HEK293 (cell line): ENCODE measurements around the gene GAPVD1.

ENCODE experiments used
- CTCF ChIA-PET: fragments of 350-600 bp; formaldehyde crosslinking; extraction: SDS; loops from one replicate; lab custom pipeline; 2021; ENCODE audit warnings: antibody characterized with exemption; lab: Yijun Ruan, JAX
- POLR2A ChIA-PET: fragments of 300-600 bp; formaldehyde crosslinking; extraction: SDS; loops from one replicate; lab custom pipeline; 2020; ENCODE audit warnings: antibody characterized with exemption, inconsistent platforms; lab: Yijun Ruan, JAX
- H3K27ac ChIP-seq: fragments of 200-500 bp; sonication (Bioruptor generic); 2 replicates; pipeline ENCODE4 v1.5.1; 2014; ENCODE audit warnings: low read depth, low read length, control low read depth, inconsistent platforms; ENCODE audit errors: extremely low read depth
- H3K36me3 ChIP-seq, 2 experiments: fragments of 200-500 bp in 1 of 2; sonication (Bioruptor generic) in 1 of 2; 1 replicate in 1 of 2; 2 replicates in 1 of 2; pipeline ENCODE4 v1.5.1; 2014 to 2017; ENCODE audit warnings: inconsistent platforms in 2 of 2, low read length in 2 of 2; ENCODE audit not compliant: control insufficient read depth in 2 of 2, insufficient read depth in 1 of 2
- H3K4me1 ChIP-seq: fragments of 200-500 bp; sonication (Bioruptor generic); 2 replicates; pipeline ENCODE4 v1.5.1; 2014; ENCODE audit warnings: mild to moderate bottlenecking, low read length, inconsistent platforms; ENCODE audit not compliant: control insufficient read depth, insufficient read depth
- H3K4me3 ChIP-seq: 2 replicates; pipeline ENCODE4 v1.5.1; 2011; ENCODE audit warnings: low read depth, mild to moderate bottlenecking, control low read depth, low read length, moderate library complexity
- H3K9me3 ChIP-seq: fragments of 200-500 bp; sonication (Bioruptor generic); 2 replicates; pipeline ENCODE4 v1.5.1; 2014; ENCODE audit warnings: low read depth, low read length, inconsistent platforms; ENCODE audit not compliant: control insufficient read depth, insufficient read depth
- IKZF3 ChIP-seq: fragments of 450-650 bp; IDR thresholded peaks from 2 replicates; pipeline ENCODE4 v1.5.0; 2018; ENCODE audit warnings: missing biosample characterization, mild to moderate bottlenecking, missing genetic modification characterization, moderate library complexity
- MZF1 ChIP-seq: fragments of 450-650 bp; formaldehyde crosslinking; IDR thresholded peaks from 2 replicates; pipeline ENCODE4 v1.5.1; 2017; ENCODE audit warnings: missing biosample characterization, missing genetic modification characterization, borderline replicate concordance
- RBAK ChIP-seq: fragments of 450-650 bp; formaldehyde crosslinking; IDR thresholded peaks from 2 replicates; pipeline ENCODE4 v1.5.1; 2016; ENCODE audit warnings: missing biosample characterization, missing genetic modification characterization
- SCRT2 ChIP-seq: fragments of 450-650 bp; formaldehyde crosslinking; IDR thresholded peaks from 2 replicates; pipeline ENCODE4 v1.5.1; 2016; ENCODE audit warnings: missing biosample characterization, missing genetic modification characterization
- ZFP41 ChIP-seq: fragments of 450-650 bp; formaldehyde crosslinking; IDR thresholded peaks from 2 replicates; pipeline ENCODE4 v1.5.1; 2016; ENCODE audit warnings: missing biosample characterization, missing genetic modification characterization, borderline replicate concordance
- ZNF184 ChIP-seq: fragments of 450-650 bp; IDR thresholded peaks from 2 replicates; pipeline ENCODE4 v1.5.1; 2018; ENCODE audit warnings: missing biosample characterization, mild to moderate bottlenecking, missing genetic modification characterization
- ZNF223 ChIP-seq: fragments of 450-650 bp; formaldehyde crosslinking; IDR thresholded peaks from 2 replicates; pipeline ENCODE4 v1.5.1; 2016; ENCODE audit warnings: missing biosample characterization, missing genetic modification characterization
- ZNF23 ChIP-seq: fragments of 450-650 bp; formaldehyde crosslinking; IDR thresholded peaks from 2 replicates; pipeline ENCODE4 v1.5.1; 2016; ENCODE audit warnings: missing biosample characterization, missing genetic modification characterization, borderline replicate concordance
- ZNF366 ChIP-seq: fragments of 450-650 bp; formaldehyde crosslinking; conservative IDR thresholded peaks from 2 replicates; pipeline ENCODE4 v1.5.1; 2016; ENCODE audit warnings: missing biosample characterization, missing genetic modification characterization
- ZNF571 ChIP-seq: fragments of 450-650 bp; formaldehyde crosslinking; IDR thresholded peaks from 2 replicates; pipeline ENCODE4 v1.5.0; 2017; ENCODE audit warnings: missing biosample characterization, missing genetic modification characterization
- ZNF658 ChIP-seq: fragments of 450-650 bp; formaldehyde crosslinking; IDR thresholded peaks from 2 replicates; pipeline ENCODE4; 2016; ENCODE audit warnings: missing biosample characterization, missing genetic modification characterization
- ZNF776 ChIP-seq: fragments of 450-650 bp; formaldehyde crosslinking; IDR thresholded peaks from 2 replicates; pipeline ENCODE4 v1.5.0; 2017; ENCODE audit warnings: missing biosample characterization, missing genetic modification characterization, borderline replicate concordance
- ZNF777 ChIP-seq: fragments of 450-650 bp; formaldehyde crosslinking; IDR thresholded peaks from 2 replicates; pipeline ENCODE4 v1.5.1; 2017; ENCODE audit warnings: missing biosample characterization, missing genetic modification characterization, borderline replicate concordance
- ZNF791 ChIP-seq: fragments of 450-650 bp; formaldehyde crosslinking; IDR thresholded peaks from 2 replicates; pipeline ENCODE4 v1.5.1; 2016; ENCODE audit warnings: missing biosample characterization, missing genetic modification characterization
- ZNF830 ChIP-seq: fragments of 450-650 bp; IDR thresholded peaks from 2 replicates; pipeline ENCODE4 v1.5.0; 2018; ENCODE audit warnings: missing biosample characterization, missing genetic modification characterization, low read depth, mild to moderate bottlenecking, moderate library complexity
- TF ChIP-seq, protein P1 (sequence below): fragments of 450-650 bp; formaldehyde crosslinking; IDR thresholded peaks from 2 replicates; pipeline ENCODE4 v1.5.1; 2016; ENCODE audit warnings: missing biosample characterization, missing genetic modification characterization
- TF ChIP-seq, protein P2 (sequence below): fragments of 450-650 bp; formaldehyde crosslinking; conservative IDR thresholded peaks from 2 replicates; pipeline ENCODE4 v1.5.1; 2016; ENCODE audit warnings: low read depth, missing biosample characterization, missing genetic modification characterization
- TF ChIP-seq, protein P3 (sequence below): fragments of 450-650 bp; formaldehyde crosslinking; IDR thresholded peaks from 2 replicates; pipeline ENCODE4 v1.5.1; 2016; ENCODE audit warnings: missing biosample characterization, missing genetic modification characterization
- TF ChIP-seq, protein P4 (sequence below): fragments of 450-650 bp; formaldehyde crosslinking; IDR thresholded peaks from 2 replicates; pipeline ENCODE4 v1.5.1; 2016; ENCODE audit warnings: missing biosample characterization, missing genetic modification characterization
- TF ChIP-seq, protein P5 (sequence below): fragments of 450-650 bp; formaldehyde crosslinking; IDR thresholded peaks from 2 replicates; pipeline ENCODE4 v1.5.1; 2016; ENCODE audit warnings: missing biosample characterization, missing genetic modification characterization
- TF ChIP-seq, protein P6 (sequence below): fragments of 450-650 bp; formaldehyde crosslinking; IDR thresholded peaks from 2 replicates; pipeline ENCODE4 v1.5.1; 2016; ENCODE audit warnings: missing biosample characterization, missing genetic modification characterization

The GAPVD1 gene

DNA sequence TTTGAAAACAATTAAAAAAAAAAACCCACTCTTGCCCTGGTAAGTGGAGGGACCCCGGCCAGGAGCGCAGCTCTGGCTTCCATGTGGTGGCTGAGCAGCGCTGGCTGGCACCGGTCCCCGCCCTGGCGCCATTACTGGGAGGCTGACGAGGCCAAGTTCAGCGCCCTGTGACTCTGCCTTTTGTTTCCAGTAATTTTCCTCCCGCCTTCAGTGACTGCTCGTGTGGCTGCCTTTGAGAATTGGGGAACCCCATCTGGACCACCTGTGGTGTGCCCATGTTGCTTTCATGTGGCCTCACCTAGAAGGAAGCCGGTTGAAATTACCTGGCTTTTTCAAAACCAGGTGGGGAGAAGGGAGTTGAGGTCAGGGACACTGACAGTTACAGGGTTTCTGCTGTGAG, 136.1 kb downstream of the GAPVD1 start:
- no peak overlapping the region for H3K4me3 ChIP-seq
- no peaks in the 10 kb centered on the region for H3K9me3 ChIP-seq
- ChIA-PET CTCF (no interaction called here), POLR2A (no interaction called here)
- TF ChIP-seq, protein P1, sequence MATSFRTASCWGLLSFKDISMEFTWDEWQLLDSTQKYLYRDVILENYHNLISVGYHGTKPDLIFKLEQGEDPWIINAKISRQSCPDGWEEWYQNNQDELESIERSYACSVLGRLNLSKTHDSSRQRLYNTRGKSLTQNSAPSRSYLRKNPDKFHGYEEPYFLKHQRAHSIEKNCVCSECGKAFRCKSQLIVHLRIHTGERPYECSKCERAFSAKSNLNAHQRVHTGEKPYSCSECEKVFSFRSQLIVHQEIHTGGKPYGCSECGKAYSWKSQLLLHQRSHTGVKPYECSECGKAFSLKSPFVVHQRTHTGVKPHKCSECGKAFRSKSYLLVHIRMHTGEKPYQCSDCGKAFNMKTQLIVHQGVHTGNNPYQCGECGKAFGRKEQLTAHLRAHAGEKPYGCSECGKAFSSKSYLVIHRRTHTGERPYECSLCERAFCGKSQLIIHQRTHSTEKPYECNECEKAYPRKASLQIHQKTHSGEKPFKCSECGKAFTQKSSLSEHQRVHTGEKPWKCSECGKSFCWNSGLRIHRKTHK (tag by site-specific recombination) = no peak
- TF ChIP-seq ZNF830 (tag by site-specific recombination) = no peak
- no peak for TF ChIP-seq ZNF366 (tag by site-specific recombination)
- TF ChIP-seq, protein P2, sequence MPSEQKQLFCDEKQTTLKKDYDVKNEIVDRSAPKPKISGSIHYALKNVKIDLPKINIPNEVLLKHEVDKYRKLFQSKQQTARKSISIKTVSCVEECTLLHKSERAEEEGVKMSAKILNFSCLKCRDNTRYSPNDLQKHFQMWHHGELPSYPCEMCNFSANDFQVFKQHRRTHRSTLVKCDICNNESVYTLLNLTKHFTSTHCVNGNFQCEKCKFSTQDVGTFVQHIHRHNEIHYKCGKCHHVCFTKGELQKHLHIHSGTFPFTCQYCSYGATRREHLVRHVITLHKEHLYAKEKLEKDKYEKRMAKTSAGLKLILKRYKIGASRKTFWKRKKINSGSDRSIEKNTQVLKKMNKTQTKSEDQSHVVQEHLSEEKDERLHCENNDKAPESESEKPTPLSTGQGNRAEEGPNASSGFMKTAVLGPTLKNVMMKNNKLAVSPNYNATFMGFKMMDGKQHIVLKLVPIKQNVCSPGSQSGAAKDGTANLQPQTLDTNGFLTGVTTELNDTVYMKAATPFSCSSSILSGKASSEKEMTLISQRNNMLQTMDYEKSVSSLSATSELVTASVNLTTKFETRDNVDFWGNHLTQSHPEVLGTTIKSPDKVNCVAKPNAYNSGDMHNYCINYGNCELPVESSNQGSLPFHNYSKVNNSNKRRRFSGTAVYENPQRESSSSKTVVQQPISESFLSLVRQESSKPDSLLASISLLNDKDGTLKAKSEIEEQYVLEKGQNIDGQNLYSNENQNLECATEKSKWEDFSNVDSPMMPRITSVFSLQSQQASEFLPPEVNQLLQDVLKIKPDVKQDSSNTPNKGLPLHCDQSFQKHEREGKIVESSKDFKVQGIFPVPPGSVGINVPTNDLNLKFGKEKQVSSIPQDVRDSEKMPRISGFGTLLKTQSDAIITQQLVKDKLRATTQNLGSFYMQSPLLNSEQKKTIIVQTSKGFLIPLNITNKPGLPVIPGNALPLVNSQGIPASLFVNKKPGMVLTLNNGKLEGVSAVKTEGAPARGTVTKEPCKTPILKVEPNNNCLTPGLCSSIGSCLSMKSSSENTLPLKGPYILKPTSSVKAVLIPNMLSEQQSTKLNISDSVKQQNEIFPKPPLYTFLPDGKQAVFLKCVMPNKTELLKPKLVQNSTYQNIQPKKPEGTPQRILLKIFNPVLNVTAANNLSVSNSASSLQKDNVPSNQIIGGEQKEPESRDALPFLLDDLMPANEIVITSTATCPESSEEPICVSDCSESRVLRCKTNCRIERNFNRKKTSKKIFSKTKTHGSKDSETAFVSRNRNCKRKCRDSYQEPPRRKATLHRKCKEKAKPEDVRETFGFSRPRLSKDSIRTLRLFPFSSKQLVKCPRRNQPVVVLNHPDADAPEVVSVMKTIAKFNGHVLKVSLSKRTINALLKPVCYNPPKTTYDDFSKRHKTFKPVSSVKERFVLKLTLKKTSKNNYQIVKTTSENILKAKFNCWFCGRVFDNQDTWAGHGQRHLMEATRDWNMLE (tag by site-specific recombination) = no peak
- no peak for TF ChIP-seq ZNF23 (tag by site-specific recombination)
- TF ChIP-seq, protein P3, sequence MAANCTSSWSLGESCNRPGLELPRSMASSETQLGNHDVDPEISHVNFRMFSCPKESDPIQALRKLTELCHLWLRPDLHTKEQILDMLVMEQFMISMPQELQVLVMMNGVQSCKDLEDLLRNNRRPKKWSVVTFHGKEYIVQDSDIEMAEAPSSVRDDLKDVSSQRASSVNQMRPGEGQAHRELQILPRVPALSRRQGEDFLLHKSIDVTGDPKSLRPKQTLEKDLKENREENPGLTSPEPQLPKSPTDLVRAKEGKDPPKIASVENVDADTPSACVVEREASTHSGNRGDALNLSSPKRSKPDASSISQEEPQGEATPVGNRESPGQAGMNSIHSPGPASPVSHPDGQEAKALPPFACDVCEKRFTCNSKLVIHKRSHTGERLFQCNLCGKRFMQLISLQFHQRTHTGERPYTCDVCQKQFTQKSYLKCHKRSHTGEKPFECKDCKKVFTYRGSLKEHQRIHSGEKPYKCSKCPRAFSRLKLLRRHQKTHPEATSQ (tag by site-specific recombination) = no peak
- TF ChIP-seq IKZF3 (tag by site-specific recombination) = no peak
- TF ChIP-seq SCRT2 (tag by site-specific recombination) = no peak
- no peak for TF ChIP-seq ZNF776
- TF ChIP-seq ZFP41 = no peak
- TF ChIP-seq, protein P4, sequence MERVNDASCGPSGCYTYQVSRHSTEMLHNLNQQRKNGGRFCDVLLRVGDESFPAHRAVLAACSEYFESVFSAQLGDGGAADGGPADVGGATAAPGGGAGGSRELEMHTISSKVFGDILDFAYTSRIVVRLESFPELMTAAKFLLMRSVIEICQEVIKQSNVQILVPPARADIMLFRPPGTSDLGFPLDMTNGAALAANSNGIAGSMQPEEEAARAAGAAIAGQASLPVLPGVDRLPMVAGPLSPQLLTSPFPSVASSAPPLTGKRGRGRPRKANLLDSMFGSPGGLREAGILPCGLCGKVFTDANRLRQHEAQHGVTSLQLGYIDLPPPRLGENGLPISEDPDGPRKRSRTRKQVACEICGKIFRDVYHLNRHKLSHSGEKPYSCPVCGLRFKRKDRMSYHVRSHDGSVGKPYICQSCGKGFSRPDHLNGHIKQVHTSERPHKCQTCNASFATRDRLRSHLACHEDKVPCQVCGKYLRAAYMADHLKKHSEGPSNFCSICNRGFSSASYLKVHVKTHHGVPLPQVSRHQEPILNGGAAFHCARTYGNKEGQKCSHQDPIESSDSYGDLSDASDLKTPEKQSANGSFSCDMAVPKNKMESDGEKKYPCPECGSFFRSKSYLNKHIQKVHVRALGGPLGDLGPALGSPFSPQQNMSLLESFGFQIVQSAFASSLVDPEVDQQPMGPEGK (tag by site-specific recombination) = no peak
- TF ChIP-seq, protein P5, sequence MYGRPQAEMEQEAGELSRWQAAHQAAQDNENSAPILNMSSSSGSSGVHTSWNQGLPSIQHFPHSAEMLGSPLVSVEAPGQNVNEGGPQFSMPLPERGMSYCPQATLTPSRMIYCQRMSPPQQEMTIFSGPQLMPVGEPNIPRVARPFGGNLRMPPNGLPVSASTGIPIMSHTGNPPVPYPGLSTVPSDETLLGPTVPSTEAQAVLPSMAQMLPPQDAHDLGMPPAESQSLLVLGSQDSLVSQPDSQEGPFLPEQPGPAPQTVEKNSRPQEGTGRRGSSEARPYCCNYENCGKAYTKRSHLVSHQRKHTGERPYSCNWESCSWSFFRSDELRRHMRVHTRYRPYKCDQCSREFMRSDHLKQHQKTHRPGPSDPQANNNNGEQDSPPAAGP (tag by site-specific recombination) = no peak
- TF ChIP-seq RBAK (tag by site-specific recombination) = no peak
- H3K36me3 ChIP-seq = no peaks in the 10 kb centered on the region
- H3K4me1 ChIP-seq = no peaks in the 10 kb centered on the region
- no peak overlapping the region for H3K27ac ChIP-seq

DNA sequence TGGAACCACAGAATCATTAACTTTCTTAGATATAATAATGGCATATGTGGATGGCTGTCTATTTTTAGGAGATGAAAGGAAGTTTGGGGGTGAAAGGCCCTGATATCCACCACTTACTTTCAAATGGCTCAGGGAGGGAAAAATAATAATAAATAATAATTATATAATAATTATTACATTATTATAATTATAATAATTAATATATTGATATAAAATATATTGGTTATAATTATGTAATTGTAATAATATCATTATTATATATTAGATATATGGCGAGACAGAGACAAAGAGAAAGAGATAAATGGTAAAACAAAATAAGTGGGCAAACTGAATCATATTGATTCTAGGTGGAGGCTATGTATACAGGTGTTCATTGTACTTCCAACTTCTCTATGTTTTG, 136.6 kb downstream of the GAPVD1 start:
- ChIA-PET POLR2A (no interaction called here), CTCF (no interaction called here)
- Histone ChIP-seq H3K9me3 (no peaks in the 10 kb centered on the region), H3K36me3 (no peaks in the 10 kb centered on the region), H3K27ac (no peak overlapping the region), H3K4me1 (no peaks in the 10 kb centered on the region), H3K4me3 (no peak overlapping the region)
- TF ChIP-seq ZNF571 (tag by site-specific recombination) = no peak
- no peak for TF ChIP-seq ZNF791
- no peak for TF ChIP-seq ZNF223 (tag by site-specific recombination)
- no peak for TF ChIP-seq ZNF658 (tag by site-specific recombination)
- no peak for TF ChIP-seq MZF1
- TF ChIP-seq, protein P6, sequence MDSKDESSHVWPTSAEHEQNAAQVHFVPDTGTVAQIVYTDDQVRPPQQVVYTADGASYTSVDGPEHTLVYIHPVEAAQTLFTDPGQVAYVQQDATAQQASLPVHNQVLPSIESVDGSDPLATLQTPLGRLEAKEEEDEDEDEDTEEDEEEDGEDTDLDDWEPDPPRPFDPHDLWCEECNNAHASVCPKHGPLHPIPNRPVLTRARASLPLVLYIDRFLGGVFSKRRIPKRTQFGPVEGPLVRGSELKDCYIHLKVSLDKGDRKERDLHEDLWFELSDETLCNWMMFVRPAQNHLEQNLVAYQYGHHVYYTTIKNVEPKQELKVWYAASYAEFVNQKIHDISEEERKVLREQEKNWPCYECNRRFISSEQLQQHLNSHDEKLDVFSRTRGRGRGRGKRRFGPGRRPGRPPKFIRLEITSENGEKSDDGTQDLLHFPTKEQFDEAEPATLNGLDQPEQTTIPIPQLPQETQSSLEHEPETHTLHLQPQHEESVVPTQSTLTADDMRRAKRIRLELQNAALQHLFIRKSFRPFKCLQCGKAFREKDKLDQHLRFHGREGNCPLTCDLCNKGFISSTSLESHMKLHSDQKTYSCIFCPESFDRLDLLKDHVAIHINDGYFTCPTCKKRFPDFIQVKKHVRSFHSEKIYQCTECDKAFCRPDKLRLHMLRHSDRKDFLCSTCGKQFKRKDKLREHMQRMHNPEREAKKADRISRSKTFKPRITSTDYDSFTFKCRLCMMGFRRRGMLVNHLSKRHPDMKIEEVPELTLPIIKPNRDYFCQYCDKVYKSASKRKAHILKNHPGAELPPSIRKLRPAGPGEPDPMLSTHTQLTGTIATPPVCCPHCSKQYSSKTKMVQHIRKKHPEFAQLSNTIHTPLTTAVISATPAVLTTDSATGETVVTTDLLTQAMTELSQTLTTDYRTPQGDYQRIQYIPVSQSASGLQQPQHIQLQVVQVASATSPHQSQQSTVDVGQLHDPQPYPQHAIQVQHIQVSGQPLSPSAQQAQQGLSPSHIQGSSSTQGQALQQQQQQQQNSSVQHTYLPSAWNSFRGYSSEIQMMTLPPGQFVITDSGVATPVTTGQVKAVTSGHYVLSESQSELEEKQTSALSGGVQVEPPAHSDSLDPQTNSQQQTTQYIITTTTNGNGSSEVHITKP = no peak
- TF ChIP-seq ZNF777 (tag by site-specific recombination) = no peak
- TF ChIP-seq ZNF184 (tag by site-specific recombination) = no peak
